DMS153 treated with DMSO at 0.1 percent for 48 hours (cell line): ENCODE measurements around the gene SERPINB1.
"Not testable (repeated sequence)": the region's sequence is repeated elsewhere in the genome, so short reads cannot be mapped to it uniquely, and the experiment has no call there.

Source experiments
- DNase-seq: peaks from one replicate; lab custom pipeline; 2025; ENCODE audit not compliant: unreplicated experiment; lab: John Stamatoyannopoulos, UW

SERPINB1 gene

DNA sequence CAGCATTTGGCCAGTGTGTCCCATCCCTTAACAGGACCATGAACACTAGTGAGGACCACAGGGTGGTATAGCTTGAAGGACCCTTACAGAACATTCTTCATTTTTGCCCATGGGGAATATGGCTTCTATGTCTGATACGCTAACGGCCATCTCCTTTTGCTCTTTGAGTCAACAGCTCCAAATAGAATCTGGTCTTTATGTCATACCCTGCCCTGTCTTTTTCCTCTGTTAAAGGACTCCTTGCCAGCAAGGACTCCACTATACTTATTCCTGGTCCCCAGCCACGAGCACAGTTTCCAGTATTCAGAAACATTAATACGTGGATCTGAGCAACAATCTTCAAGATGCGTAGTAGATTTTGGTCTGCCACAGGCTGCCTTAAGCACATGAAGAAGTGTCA, 22.5 kb downstream of the SERPINB1 start:
- DNase-seq, result no peak

DNA sequence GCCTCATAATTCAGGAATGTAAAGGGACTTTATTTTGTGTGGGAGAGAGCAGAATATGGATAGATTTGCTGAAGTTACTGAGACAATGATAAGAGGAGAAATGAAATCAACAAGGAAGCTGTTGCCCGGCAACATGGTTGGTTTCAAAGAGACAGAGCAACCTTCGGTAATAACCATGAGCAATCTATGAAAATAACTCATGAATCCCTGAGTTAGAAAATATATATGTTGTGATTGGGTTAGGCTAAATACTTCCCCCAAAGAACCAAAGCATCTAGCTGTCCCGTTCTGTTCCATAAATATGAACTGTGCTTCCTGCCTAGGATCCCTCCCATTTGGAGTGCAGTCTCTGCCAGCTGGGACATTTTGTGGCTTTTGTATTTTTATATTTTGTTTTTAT, 23.1 kb downstream of the SERPINB1 start:
- no peak for DNase-seq

DNA sequence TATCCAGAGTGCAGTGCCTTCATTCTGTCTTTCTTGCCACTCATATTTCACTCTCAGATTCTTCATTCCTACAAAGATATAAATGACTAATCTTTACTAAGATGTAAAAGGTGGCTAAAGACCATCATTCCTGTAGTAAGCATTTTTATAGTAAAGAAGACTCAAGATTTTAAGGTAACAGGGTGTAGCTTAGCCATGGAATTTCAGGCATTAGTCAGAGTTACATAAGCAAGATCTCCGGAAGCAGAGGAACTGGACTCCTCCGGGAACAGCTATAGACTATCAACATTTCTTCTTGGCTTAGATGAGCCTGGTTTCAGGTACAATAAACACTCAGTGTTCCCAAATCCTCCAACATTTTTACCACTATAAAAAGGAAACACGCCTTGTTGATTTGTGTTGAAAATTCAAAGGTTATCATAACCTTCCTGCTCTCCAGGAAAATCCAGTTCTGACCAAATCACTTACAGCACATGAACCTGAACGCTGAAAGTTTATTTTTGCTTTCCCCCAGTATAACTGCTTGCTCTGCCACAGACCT, 23.7 kb downstream of the SERPINB1 start:
- DNase-seq, result no peak

- no peak for DNase-seq
Observed at GRCh38 chr6:2816158-2816557, 25.5 kb downstream of the SERPINB1 start.

- DNase-seq, result no peak
Observed at GRCh38 chr6:2812695-2813094, 29.0 kb downstream of the SERPINB1 start.

GRCh38 chr6:2810092-2810671, 31.5 kb downstream of the SERPINB1 start:
- DNase-seq, result no peak

GRCh38 chr6:2809015-2809414, 32.6 kb downstream of the SERPINB1 start:
- no peak for DNase-seq

DNA sequence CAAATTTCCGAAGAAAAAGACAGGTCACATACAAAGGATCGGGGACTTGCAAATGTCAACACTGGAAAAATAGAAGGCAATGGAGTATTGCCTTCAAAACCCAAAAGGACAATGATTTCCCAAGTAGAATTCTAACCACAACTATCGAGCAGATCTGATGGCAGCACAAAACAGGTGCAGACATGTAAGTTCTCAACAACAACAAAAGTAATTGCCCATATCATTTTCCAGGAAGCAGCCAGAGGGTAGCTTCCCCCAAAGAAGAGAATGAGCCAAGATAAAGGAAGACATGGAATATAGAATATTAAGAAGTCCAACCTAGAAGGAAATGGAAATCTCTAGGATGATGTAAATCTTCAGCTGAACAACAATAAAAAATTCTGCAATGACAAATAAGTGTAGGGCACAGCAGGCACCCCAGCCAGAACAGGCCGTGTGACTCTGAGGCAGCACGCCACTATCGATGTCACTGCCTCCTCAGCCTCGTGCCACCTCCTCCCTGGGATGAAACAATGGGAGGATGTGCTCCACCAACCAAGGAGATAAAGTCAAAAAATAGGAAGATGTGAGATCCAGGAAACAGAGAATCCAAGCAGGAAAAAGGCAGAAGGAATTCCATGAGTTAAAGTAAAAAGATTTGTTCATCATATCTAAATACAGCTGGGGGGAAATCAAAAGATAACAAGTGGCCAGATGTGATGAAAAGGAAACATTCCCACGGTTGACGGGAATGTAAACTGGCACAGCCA, 34.1 kb downstream of the SERPINB1 start:
- no peak for DNase-seq

GRCh38 chr6:2806644-2807043, 35.0 kb downstream of the SERPINB1 start:
- no peak for DNase-seq

DNA sequence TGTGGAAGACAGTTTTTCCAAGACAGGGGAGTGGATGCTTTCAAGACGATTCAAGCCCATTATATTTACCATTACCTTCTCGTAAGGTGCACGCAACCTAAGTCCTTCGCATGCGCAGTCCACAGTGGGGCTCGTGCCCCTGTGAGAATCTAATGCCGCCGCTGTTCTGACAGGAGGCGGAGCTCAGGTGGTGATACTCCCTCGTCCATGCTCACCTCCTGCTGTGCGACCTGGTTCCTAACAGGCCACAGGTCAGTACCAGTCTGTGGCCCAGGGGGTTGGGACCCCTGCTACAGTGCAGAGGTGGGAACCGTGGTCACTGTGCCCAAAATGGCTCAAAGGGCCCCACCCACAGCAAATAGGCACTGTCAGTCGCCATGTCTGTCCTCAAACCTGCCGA, 36.6 kb downstream of the SERPINB1 start:
- no peak for DNase-seq

DNA sequence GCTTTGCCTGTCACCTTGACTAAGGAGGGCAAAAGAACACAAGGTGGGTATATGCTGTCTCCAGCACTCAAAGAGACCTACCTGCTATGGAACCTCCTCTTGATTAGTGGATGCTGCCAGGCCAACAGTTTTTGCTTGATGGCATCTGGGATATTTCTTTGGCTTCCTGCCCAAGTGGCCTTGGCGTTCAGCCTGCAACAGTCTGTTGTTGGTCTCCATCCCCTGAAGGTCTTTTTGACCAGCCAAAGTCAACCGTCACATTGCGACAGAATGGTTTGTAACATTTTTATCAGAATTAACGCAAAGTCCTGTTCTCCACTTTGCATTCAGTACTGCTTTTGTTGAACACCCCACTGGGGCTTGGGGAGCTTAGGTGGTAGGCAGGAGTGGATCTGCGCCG, 37.1 kb downstream of the SERPINB1 start:
- no peak for DNase-seq

DNA sequence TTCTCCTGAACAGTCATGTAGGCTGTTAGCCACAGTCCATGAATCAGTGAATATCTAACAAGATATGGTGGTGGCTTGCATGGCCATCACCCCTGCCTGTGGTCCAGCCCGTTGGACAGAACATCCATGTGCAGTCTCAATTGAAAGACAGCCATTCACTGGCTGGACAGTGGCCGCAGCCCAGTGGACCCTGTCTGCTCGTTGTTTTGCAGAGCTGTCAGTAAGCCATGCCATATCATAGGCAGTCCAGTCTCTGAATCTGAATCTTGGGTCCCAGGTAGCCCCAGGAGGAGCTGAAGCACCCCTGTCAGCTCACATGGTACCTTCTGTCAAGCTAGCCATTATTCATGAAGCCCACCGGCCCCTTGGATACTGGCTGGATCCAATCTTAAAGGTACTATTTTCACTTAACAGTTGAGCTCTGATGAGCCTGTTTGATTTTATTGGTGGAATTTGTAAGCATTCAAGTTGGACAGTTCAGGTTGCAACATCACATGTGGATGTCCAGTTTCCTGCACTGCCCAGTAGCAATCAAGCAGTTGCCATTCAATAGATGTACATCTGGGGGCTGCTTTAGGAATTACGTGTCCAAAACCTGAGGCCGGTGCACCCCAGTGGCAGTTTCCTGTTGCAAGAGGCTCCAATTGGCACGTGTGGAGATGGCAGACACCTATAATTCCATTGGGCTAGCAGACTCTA, 37.8 kb downstream of the SERPINB1 start:
- DNase-seq, result no peak

DNA sequence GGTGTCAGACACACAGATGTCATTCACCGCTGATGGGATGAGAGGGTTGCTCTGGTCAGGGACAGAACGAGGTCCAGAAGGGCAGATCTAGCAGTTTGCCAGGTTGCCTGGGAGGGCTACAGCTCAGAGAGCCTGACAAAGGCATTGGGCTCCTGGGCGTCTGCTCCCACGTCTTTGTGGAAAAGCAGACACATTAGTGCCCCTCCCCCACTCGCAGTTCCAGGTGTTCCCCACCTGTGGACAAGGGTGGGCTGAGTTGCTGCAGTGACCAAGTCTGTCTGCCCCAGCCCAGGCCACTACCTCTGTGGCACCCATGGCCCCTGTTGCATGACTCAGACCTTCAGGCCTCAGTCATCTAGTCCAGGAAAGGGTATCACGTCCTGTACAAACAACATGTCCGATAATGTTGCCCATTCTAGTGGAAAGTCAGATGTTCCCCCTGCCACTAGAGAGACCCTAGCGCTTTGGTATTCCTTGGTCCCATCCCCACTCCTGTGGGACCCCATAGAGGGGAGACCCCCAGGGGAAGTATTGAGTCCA, 39.1 kb downstream of the SERPINB1 start:
- DNase-seq, result no peak

DNA sequence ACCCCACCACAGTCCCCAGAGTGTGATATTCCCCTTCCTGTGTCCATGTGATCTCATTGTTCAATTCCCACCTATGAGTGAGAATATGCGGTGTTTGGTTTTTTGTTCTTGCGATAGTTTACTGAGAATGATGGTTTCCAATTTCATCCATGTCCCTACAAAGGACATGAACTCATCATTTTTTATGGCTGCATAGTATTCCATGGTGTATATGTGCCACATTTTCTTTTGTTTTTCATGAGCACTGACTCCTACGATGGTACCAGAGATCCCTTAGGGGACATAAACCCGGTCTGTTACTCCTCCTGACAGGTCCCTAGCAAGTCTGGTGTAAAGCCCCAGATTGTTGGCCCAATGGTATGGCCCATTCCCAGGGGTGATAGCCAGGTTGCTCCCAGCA, 40.0 kb downstream of the SERPINB1 start:
- not testable (repeated sequence) for DNase-seq

- DNase-seq, result no peak
Observed at GRCh38 chr6:2800552-2801316, 40.9 kb downstream of the SERPINB1 start.

- no peak for DNase-seq
Observed at GRCh38 chr6:2799936-2800527, 41.6 kb downstream of the SERPINB1 start.

DNA sequence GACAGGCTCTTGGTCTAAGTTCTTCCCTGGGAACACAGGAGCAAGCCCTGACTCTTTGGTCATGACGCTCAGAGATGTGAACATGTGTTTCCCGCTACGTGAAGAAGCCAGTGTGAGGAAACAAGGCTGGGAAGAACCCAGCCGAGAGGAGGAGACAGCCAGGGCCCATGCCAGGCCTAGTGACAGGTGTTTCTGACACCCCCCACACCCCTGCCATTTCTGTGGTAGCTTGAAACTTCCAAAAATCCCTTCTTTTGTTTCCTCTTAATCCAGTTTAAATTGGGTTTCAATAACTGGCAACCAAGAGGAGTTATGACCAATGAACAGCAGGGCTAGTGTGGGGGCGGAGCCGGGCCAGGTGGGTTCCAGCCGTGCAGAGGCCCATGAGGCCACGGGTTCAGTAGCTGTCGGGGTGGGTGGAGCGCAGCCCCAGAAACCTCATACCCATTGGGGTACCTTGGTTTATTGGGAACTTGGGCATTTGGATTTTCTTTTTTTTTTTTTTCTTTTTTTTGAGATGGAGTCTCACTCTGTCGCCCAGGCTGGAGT, 43.0 kb downstream of the SERPINB1 start:
- DNase-seq, result no peak

- no peak for DNase-seq
Observed at GRCh38 chr6:2797564-2798031, 44.1 kb downstream of the SERPINB1 start.

DNA sequence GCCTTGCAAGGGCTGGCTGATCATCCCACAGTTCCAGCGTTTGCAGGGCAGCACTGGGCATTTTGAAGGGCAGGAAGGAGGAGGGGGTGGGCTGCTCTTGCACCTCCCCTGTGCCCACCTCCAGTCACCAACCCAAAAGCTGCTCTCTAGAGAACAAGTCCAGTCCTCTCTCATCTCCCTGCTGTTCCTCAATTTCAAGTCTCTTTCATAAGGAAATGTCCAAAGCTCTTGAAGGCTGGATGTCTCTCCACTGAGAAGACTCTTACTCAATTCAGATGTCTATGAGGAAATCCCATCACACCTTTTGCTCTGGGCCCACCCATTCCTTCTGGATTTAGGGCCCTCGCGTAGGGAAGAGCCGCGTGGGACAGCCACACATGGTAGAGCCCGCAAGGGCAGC, 44.8 kb downstream of the SERPINB1 start:
- no peak for DNase-seq

DNA sequence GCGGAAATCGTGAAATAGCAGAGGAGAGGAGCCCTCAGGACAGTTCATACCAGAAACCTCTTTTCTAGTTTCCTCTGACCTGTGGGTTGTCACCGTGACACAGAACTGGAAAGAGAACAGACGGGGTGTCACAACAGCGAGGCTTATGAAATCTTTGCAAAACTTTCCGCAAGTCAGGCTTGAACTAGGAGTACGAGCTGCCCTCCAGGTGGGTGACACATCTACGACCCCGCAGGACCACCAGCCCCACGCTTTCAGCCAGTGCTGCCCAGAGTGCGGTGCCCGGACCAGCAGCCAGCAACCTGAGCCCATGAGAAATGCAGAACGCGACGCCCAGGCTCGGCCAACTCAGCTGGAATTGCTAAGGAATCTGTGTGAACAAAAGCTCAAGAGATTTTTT, 45.7 kb downstream of the SERPINB1 start:
- no peak for DNase-seq
